CD4-positive, alpha-beta T cell treated with Interleukin-15 for 4 hours (primary cell): ENCODE results near the gene SLC38A11.
"Not testable (repeated sequence)": the region's sequence is repeated elsewhere in the genome, so short reads cannot be mapped to it uniquely, and the experiment has no call there.

Experiments used
- DNase-seq: peaks from one replicate; pipeline ENCODE4 v3.0.0-alpha.2; 2020; ENCODE audit warnings: low spot score

The SLC38A11 gene

DNA sequence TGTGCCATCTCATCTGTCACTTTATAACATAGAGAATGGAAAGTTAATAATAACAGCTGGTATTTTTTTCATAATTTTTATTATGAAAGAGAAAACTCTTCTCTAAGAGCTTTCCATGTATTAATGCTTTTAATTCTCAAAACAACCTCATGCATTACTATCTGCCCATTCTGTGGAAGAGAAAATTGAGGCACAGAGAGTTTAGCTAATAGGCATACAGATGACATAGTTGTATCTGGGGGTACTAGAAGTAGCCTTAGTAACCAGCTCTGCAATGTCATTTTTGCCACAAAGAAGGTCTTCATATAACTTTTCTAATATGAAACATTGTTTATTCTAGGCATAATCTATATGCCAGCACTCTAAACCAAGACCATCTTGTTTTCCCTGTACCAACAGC, 77.4 kb downstream of the SLC38A11 start:
- DNase-seq = no peak

- no peak for DNase-seq
These were observed 78.2 kb downstream of the SLC38A11 start for GRCh38 chr2:164877169-164877568.

GRCh38 chr2:164875334-164876205, 79.8 kb downstream of the SLC38A11 start:
- DNase-seq = no peak

- no peak for DNase-seq
These were observed 82.0 kb downstream of the SLC38A11 start for GRCh38 chr2:164873210-164873908.

- DNase-seq = no peak
These were observed 83.9 kb downstream of the SLC38A11 start for GRCh38 chr2:164871404-164871803.

GRCh38 chr2:164869420-164869772, 85.9 kb downstream of the SLC38A11 start:
- no peak for DNase-seq

GRCh38 chr2:164868563-164869419, 86.5 kb downstream of the SLC38A11 start:
- DNase-seq = no peak

- no peak for DNase-seq
These were observed 87.4 kb downstream of the SLC38A11 start for GRCh38 chr2:164867779-164868397.

- DNase-seq = not testable (repeated sequence)
These were observed 88.9 kb downstream of the SLC38A11 start for GRCh38 chr2:164866381-164866780.

DNA sequence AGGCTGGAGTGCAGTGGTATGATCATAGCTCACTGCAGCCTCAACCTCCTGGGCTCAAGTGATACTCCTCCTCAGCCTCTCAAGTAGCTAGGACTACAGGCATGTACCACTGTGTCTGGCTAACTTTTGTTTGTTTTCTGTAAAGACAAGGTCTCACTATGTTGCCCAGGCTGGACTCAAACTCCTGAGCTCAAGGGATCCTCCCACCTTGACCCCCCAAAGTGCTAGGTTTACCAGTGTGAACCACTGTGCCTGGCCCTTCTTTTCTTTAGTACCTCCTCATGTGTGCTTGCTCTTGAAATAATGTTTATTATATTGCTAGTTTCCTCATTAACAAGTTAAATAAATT, 94.7 kb downstream of the SLC38A11 start:
- no peak for DNase-seq

GRCh38 chr2:164859906-164860693, 95.2 kb downstream of the SLC38A11 start:
- DNase-seq = not testable (repeated sequence)

DNA sequence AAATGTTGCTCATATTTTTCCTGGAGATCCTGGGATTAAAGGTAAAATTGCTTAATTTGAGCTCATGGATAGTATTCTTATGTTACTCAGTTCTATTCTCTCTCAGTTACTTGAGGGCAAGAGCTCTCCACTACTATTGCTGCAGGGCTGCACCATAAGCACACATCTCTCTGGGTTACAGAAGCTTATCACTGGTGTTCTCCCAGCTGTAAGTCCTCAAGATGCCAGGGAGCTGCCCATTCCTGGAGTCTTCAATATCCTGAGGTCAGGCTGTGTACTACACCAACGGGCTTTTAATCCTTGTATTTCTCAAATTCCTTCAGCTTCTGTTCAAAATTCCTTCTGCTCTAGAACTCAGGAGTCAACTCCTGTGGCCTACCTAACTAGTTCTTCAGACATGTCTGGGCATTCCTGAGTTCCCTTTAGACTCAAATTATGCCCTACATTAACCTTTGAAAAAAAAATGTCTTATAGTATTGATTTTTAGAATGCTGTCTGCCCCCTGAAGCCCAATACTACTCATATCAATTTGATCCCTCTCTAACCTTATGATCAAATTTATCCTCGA, 96.0 kb downstream of the SLC38A11 start:
- DNase-seq = no peak

DNA sequence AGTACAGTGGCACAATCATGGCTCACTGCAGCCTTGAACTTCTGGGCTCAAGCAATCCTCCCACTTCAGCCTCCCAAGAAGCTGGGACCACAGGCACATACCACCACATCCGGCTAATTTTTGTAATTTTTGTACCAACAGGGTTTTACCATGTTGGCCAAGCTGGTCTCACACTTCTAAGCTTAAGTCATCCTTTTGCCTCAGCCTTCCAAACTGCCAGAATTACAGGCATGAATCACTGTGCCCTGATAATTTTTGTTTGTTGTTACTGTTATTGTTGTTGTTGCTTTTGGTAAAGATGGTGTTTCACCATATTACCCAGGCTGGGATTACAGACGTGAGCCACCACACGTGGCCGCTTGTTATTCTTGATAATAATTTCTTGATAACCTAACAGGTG, 103.2 kb downstream of the SLC38A11 start:
- no peak for DNase-seq

GRCh38 chr2:164850235-164850634, 105.1 kb downstream of the SLC38A11 start:
- no peak for DNase-seq

DNA sequence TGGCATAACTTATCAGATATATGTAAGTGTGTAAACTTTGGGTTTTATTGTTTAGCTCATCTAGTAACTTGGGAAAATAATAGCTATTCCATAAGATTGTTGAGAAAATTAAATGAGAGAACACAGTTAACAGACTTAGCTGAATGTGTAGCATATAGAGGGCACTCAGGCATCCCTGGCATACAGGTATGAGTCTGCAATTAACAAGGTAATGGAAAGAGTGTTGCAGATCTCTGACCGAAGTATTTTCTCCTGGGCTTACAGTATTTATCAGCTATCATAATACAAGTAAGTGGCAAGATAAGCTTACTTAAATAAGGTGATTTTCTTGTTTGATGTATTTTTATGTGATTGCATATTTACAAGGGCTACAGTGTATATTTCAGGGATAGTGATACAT, 105.8 kb downstream of the SLC38A11 start:
- no peak for DNase-seq

GRCh38 chr2:164847981-164848741, 107.2 kb downstream of the SLC38A11 start:
- no peak for DNase-seq

DNA sequence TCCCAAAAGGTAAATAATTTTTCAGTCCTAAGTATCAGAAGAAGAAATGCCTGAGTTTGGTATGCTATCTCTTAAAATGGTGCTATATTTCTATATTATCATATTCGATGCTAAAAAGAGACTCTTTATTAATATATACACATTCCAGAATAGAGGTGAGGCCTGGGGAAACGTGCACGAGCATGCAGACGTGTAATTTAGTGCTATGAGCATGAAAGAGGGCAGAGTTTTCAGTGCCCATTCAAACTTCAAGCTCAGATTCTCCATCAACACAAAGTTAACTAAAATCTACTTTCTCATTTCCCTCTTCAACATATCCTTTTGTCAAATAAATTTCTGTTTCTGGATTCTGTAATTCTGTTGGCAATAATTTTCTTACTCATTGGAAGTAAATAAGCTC, 108.0 kb downstream of the SLC38A11 start:
- no peak for DNase-seq

DNA sequence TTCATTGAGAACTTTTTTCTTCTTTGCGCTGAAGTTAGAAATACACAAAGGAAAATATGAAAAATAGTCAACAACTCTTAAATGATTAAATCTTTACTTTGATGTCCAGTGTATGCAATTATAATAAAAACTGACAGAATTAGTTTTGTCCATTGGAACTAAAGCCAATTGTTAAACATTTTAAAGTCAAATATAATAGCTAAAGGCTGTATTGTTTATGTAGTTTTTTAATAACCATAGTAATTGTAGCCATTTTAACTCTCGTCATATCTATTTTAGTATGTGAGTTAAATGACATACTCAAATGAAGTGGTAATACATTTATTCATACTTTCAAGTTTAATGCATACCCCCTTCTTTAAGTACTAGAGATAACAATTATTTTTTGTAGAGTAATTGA, 109.0 kb downstream of the SLC38A11 start:
- DNase-seq = no peak
